Osteoblast (primary cell): ENCODE data around the gene HCFC2. TPM values are rescaled to one million over a fixed set of nuclear protein-coding genes. Genes with fewer than 3 reads are reported as not detected.
A peak's percentile ranks its signal among the peaks of the same experiment; 100 is the strongest.

Source experiments
- DNase-seq: peaks from one replicate; pipeline ENCODE4 v3.0.0; 2011; ENCODE audit warnings: low spot score, mixed read lengths; ENCODE audit not compliant: insufficient read length; ENCODE audit errors: missing footprints
- H2AFZ ChIP-seq: 2 replicates; pipeline ENCODE4 v1.6.0; 2011; ENCODE audit warnings: mild to moderate bottlenecking, low read length
- H3K27ac ChIP-seq: 2 replicates; pipeline ENCODE4 v1.5.1; 2011; ENCODE audit warnings: mild to moderate bottlenecking, low read depth, low read length, moderate library complexity
- H3K27me3 ChIP-seq: 2 replicates; pipeline ENCODE4 v1.6.0; 2012; ENCODE audit warnings: mild to moderate bottlenecking, control low read depth, inconsistent platforms, low read length, moderate library complexity; ENCODE audit not compliant: insufficient read depth
- H3K36me3 ChIP-seq: 2 replicates; pipeline ENCODE4 v1.5.1; 2011; ENCODE audit warnings: mild to moderate bottlenecking, low read length, control low read depth, moderate library complexity; ENCODE audit not compliant: insufficient read depth
- H3K4me1 ChIP-seq: 2 replicates; pipeline ENCODE4 v1.5.1; 2011; ENCODE audit warnings: mild to moderate bottlenecking, low read length, control low read depth, moderate library complexity; ENCODE audit not compliant: insufficient read depth
- H3K4me2 ChIP-seq: 2 replicates; pipeline ENCODE4 v1.6.0; 2011; ENCODE audit warnings: mild to moderate bottlenecking, low read length; ENCODE audit not compliant: insufficient read depth
- H3K4me3 ChIP-seq: fragments of 200-600 bp; sonication (generic); 3 replicates; pipeline ENCODE4 v1.5.1; 2012; ENCODE audit warnings: mild to moderate bottlenecking, low read length, inconsistent platforms; ENCODE audit not compliant: insufficient read depth
- H3K79me2 ChIP-seq: 2 replicates; pipeline ENCODE4 v1.6.0; 2012; ENCODE audit warnings: mild to moderate bottlenecking, low read length, control low read depth, inconsistent platforms; ENCODE audit not compliant: insufficient read depth
- H3K9me3 ChIP-seq: 2 replicates; pipeline ENCODE4 v1.5.1; 2011; ENCODE audit warnings: low read depth, low read length, control low read depth
- H4K20me1 ChIP-seq: 2 replicates; pipeline ENCODE4 v1.6.0; 2012; ENCODE audit warnings: mild to moderate bottlenecking, low read length, control low read depth; ENCODE audit not compliant: insufficient read depth
- total RNA-seq: library from RNA; depleted of rRNA; stranded (reverse); fragments of >200 nt; gene quantifications from 2 replicates; pipeline ENCODE4 v1.2.3, GENCODE V29; 2012
- TF ChIP-seq, protein P1 (sequence below): IDR thresholded peaks from 2 replicates; pipeline ENCODE4 v1.5.1; 2011; ENCODE audit warnings: mild to moderate bottlenecking, low read depth, low read length, moderate library complexity; ENCODE audit errors: extremely low read depth

The HCFC2 gene
- total RNA-seq, 1 donor = 25.7 TPM

DNA sequence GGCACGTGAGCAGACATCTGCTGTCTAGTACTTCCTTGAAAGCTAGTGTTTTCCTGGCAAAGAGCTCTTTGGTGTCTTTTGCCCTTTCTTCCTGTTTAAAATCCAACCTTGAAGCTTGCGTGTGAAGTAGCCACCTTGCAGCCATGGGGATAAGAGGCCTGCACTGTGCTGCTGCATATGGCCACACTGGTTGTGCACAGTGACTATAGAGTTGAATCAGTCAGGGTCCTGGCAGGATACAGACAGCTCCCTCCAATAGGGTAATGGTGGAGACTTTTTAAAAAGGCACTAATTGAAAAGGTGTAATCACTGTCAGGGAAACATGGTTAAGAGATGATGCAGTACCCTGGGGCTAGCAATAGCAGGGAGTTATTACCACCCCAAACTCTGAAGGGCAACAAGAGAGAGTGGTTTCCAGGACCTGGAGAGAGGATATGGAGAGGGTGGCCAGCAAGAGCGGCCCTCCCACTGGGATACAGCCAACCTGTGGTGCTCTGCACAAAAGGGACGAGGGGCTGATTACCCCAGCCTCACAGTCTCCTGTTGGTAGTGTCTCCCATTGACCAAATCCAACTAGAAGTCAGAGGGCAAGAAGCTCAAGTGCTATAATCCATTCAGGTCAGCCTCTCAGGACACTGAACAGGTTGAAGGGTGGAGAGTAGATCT is 9.5 kb upstream of the HCFC2 start:
- Histone ChIP-seq H3K4me1 (peaks cover 13% of the 10 kb centered on the region), H3K4me3 (no peak overlapping the region), H3K36me3 (no peaks in the 10 kb centered on the region), H4K20me1 (no peaks in the 10 kb centered on the region), H3K27ac (no peak overlapping the region), H3K27me3 (no peaks in the 10 kb centered on the region), H3K9me3 (no peaks in the 10 kb centered on the region), H3K4me2 (no peak overlapping the region), H2AFZ (no peak overlapping the region), H3K79me2 (no peaks in the 10 kb centered on the region)
- DNase-seq = no peak
- TF ChIP-seq, protein P1, sequence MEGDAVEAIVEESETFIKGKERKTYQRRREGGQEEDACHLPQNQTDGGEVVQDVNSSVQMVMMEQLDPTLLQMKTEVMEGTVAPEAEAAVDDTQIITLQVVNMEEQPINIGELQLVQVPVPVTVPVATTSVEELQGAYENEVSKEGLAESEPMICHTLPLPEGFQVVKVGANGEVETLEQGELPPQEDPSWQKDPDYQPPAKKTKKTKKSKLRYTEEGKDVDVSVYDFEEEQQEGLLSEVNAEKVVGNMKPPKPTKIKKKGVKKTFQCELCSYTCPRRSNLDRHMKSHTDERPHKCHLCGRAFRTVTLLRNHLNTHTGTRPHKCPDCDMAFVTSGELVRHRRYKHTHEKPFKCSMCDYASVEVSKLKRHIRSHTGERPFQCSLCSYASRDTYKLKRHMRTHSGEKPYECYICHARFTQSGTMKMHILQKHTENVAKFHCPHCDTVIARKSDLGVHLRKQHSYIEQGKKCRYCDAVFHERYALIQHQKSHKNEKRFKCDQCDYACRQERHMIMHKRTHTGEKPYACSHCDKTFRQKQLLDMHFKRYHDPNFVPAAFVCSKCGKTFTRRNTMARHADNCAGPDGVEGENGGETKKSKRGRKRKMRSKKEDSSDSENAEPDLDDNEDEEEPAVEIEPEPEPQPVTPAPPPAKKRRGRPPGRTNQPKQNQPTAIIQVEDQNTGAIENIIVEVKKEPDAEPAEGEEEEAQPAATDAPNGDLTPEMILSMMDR = no peak

DNA sequence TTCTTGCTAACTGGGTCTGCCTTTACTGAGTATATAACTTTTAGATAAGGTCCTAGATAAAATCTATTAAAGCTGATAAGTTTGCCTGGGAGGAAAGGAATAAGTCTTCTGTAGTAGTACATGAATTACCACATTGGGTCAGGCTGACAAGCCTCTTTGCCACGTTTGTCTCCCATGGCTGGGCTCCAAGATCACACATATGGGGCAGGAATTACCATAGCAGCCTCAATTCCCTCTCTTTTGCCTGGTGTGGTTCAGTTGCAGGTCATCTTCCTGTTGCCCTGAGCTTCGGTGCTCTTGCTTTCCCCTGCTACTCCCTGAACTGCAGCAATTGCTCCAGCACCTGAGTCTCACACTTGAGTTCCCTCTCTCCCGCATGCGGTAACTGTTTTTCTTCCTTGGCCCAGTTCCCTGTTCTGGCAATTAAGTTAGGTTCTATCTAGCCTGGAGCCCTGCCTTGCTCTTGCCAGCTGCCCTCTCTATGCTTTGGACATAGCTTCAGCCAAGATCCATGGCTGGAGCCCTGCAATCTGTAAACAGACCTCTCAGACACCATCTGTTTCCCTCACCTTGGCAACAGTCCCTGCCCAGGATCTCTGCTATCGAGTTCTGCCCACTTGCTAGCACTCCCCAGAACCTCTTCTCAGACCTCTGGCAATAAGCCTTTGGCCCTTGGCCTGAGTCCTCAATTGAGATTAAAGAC is 8.5 kb upstream of the HCFC2 start:
- H3K4me3 ChIP-seq = no peak overlapping the region
- H3K27me3 ChIP-seq = no peaks in the 10 kb centered on the region
- H4K20me1 ChIP-seq = no peaks in the 10 kb centered on the region
- no peak for DNase-seq
- peak overlapping the region; percentile 49 for H3K27ac ChIP-seq
- no peak overlapping the region for H3K4me2 ChIP-seq
- no peak overlapping the region for H2AFZ ChIP-seq
- no peaks in the 10 kb centered on the region for H3K79me2 ChIP-seq
- TF ChIP-seq, protein P1 = no peak
- no peaks in the 10 kb centered on the region for H3K9me3 ChIP-seq
- no peaks in the 10 kb centered on the region for H3K36me3 ChIP-seq
- peaks cover 8% of the 10 kb centered on the region for H3K4me1 ChIP-seq

DNA sequence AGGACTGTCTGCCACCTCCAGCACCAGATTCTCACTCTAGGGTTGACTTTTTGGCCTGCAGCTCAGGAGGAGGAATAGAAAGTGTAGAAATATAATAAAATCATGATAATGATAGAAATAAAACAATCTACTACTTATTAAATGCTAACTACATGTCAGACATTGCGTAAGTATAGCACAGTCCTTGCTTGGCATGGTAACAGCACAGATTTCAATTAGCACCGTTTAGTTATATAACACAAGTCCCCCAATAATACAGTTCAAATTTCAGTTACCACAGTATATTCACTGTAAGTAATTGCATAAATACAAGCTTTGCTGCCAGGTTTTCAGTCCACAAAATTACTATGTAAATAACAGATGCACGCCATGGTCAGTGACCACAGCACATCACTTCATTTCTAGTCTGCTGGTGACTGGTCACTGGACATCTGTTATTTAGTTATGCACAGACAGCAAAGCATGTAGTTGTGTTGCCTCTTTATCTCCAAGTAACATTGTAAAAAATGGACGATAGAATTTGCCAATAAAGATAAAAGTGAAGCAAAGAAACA is 7.8 kb upstream of the HCFC2 start:
- Histone ChIP-seq H2AFZ (no peak overlapping the region), H3K27me3 (no peaks in the 10 kb centered on the region), H3K79me2 (no peaks in the 10 kb centered on the region), H3K4me2 (no peak overlapping the region), H4K20me1 (no peaks in the 10 kb centered on the region), H3K36me3 (no peaks in the 10 kb centered on the region), H3K4me1 (peaks cover 8% of the 10 kb centered on the region), H3K27ac (peak overlapping the region; percentile 49), H3K9me3 (no peaks in the 10 kb centered on the region), H3K4me3 (no peak overlapping the region)
- TF ChIP-seq, protein P1 = no peak
- no peak for DNase-seq

DNA sequence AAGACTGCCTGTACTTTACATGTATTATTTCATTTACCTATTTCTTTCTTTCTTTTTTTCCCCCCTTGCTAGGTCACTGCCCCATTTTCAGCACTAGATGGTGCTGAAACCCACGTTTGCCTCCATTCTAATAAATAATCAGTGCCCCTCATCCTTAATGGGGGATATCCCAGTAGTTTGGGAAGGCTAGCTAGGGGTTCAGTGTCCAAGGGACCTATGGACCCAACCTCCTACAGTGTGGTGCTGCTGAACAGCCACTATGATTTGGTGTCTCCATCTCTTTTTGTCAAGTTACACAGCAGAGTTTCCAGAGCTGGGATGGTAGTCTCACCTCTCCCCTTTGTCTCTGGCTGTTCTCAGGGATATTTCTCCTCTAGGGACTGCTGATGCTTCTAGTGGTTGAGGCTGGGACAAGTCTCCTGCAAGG is 6.5 kb upstream of the HCFC2 start:
- H3K4me2 ChIP-seq = no peak overlapping the region
- no peak overlapping the region for H3K4me3 ChIP-seq
- H3K9me3 ChIP-seq = no peaks in the 10 kb centered on the region
- no peak overlapping the region for H2AFZ ChIP-seq
- H4K20me1 ChIP-seq = no peaks in the 10 kb centered on the region
- TF ChIP-seq, protein P1 = peak; percentile 81
- H3K79me2 ChIP-seq = no peaks in the 10 kb centered on the region
- H3K27me3 ChIP-seq = no peaks in the 10 kb centered on the region
- DNase-seq = peak; percentile 71
- peaks cover 8% of the 10 kb centered on the region for H3K4me1 ChIP-seq
- no peaks in the 10 kb centered on the region for H3K36me3 ChIP-seq
- no peak overlapping the region for H3K27ac ChIP-seq
